Gastroesophageal sphincter (tissue), 4 donors: ENCODE measurements around the gene BORCS5. TPM values are rescaled to one million over a fixed set of nuclear protein-coding genes. Genes with fewer than 3 reads are reported as not detected.

ENCODE experiments used
- ATAC-seq: fragments of 150-250 bp; one replicate; pipeline ENCODE4 v1.9.1; 2016; ENCODE audit warnings: mild to moderate bottlenecking, moderate library complexity
- H3K27ac ChIP-seq, 4 donors: fragments of 200-600 bp; sonication (generic) in 3 of 4; 1 replicate in 3 of 4; 2 replicates in 1 of 4; pipeline ENCODE4 v1.5.1; 2016 to 2019
- H3K27me3 ChIP-seq: fragments of 200-600 bp; sonication (generic); one replicate; pipeline ENCODE4 v1.5.1; 2019
- H3K36me3 ChIP-seq, 2 donors: fragments of 200-600 bp; sonication (generic); one replicate each; pipeline ENCODE4 v1.5.1; 2019; ENCODE audit warnings: control low read depth in 1 of 2
- H3K4me1 ChIP-seq, 3 donors: fragments of 200-600 bp; sonication (generic); 1 replicate in 2 of 3; 2 replicates in 1 of 3; pipeline ENCODE4 v1.5.1; 2016 to 2019; ENCODE audit warnings: control low read depth in 2 of 3
- H3K4me3 ChIP-seq, 2 donors: fragments of 200-600 bp; sonication (generic); one replicate each; pipeline ENCODE4 v1.5.1; 2019; ENCODE audit warnings: mild to moderate bottlenecking in 1 of 2, moderate library complexity in 1 of 2
- H3K9me3 ChIP-seq, 3 donors: fragments of 200-600 bp; sonication (generic); one replicate each; pipeline ENCODE4 v1.5.1; 2017 to 2019; ENCODE audit warnings: control low read depth in 2 of 3
- CTCF ChIP-seq, 4 experiments: fragments of 200-600 bp in 2 of 4; fragments of 450-650 bp in 2 of 4; sonication (generic) in 1 of 4; IDR thresholded peaks; one replicate each; pipeline ENCODE4 v1.5.1; 2017 to 2019; ENCODE audit warnings: antibody characterized with exemption in 4 of 4, mild to moderate bottlenecking in 2 of 4, moderate library complexity in 2 of 4
- EP300 ChIP-seq: sonication (generic); formaldehyde crosslinking; IDR thresholded peaks from one replicate; pipeline ENCODE4 v1.6.1; 2017; ENCODE audit warnings: antibody characterized with exemption, mild to moderate bottlenecking
- POLR2A ChIP-seq, 2 donors: fragments of 450-650 bp; IDR thresholded peaks; one replicate each; pipeline ENCODE4 v1.6.1; 2017; ENCODE audit warnings: antibody characterized with exemption in 2 of 2, mild to moderate bottlenecking in 2 of 2, moderate library complexity in 1 of 2
- POLR2AphosphoS5 ChIP-seq: sonication (generic); formaldehyde crosslinking; IDR thresholded peaks from one replicate; pipeline ENCODE4 v1.6.1; 2017; ENCODE audit warnings: antibody characterized with exemption
- WGBS, 2 donors: methylation state at CpG; one replicate each; pipeline ENCODE4 v1.1.5; 2018; ENCODE audit warnings: low coverage in 1 of 2; 5-methylcytosine and 5-hydroxymethylcytosine counted together
- total RNA-seq, 4 donors: library from RNA; depleted of rRNA; stranded (reverse); fragments of >200 nt; gene quantifications; one replicate each; pipeline ENCODE4 v1.1.0, GENCODE V29; 2016

BORCS5 gene
- total RNA-seq, 4 donors from 2014 or later: 10.5 to 29.1 (median 19.0) TPM

GRCh38 chr12:12323591-12323990, 33.3 kb upstream of the BORCS5 start:
- ATAC-seq: no peak
- H3K27me3 ChIP-seq: no peaks in the 10 kb centered on the region
- H3K4me1 ChIP-seq: peaks cover 0 to 9% (median 0%) of the 10 kb centered on the region in 3 donors
- H3K9me3 ChIP-seq: no peaks in the 10 kb centered on the region
- 79 to 88% methylated on average over 5 to 9 of the region's 9 CpGs for WGBS, 2 donors
- TF ChIP-seq EP300 (no peak), CTCF (IDR thresholded peaks at IDR 0.05) (no peak), POLR2A (IDR thresholded peaks at IDR 0.05) (no peak), POLR2AphosphoS5 (no peak)
- no peaks in the 10 kb centered on the region for H3K36me3 ChIP-seq
- no peak overlapping the region for H3K4me3 ChIP-seq
- no peak overlapping the region for H3K27ac ChIP-seq

GRCh38 chr12:12326262-12326661, 30.6 kb upstream of the BORCS5 start:
- Histone ChIP-seq H3K36me3 (peaks cover 0 to 14% of the 10 kb centered on the region in 2 donors), H3K27me3 (no peaks in the 10 kb centered on the region), H3K4me3 (no peak overlapping the region), H3K9me3 (no peaks in the 10 kb centered on the region), H3K4me1 (no peaks in the 10 kb centered on the region), H3K27ac (no peak overlapping the region)
- ATAC-seq: no peak
- WGBS, 2 donors: 92 to 93% methylated on average over 2 to 3 of the region's 3 CpGs
- no peak for TF ChIP-seq POLR2A (IDR thresholded peaks at IDR 0.05)

- no peak overlapping the region for H3K27ac ChIP-seq
- ATAC-seq: peak; percentile 34
- 0% methylated on average over 1 of the region's 1 CpG for WGBS, 2 donors
These were observed 29.1 kb upstream of the BORCS5 start for GRCh38 chr12:12327802-12328201.

GRCh38 chr12:12331244-12331771, 25.6 kb upstream of the BORCS5 start:
- TF ChIP-seq EP300 (no peak), POLR2A (IDR thresholded peaks at IDR 0.05) (no peak), POLR2AphosphoS5 (no peak), CTCF (IDR thresholded peaks at IDR 0.05) (no peak)
- no peak for ATAC-seq
- Histone ChIP-seq H3K4me3 (no peak overlapping the region), H3K27me3 (no peaks in the 10 kb centered on the region), H3K9me3 (no peaks in the 10 kb centered on the region), H3K4me1 (peaks cover 0 to 16% (median 0%) of the 10 kb centered on the region in 3 donors), H3K27ac (no peak overlapping the region), H3K36me3 (peaks cover 0 to 25% of the 10 kb centered on the region in 2 donors)
- WGBS, 2 donors: 70 to 86% methylated on average over 7 of the region's 7 CpGs

More at GRCh38 chr12:12327802-12328201, 29.1 kb upstream of the BORCS5 start:
- Histone ChIP-seq H3K36me3 (peaks cover 0 to 20% of the 10 kb centered on the region in 2 donors), H3K4me3 (no peak overlapping the region), H3K4me1 (no peaks in the 10 kb centered on the region), H3K9me3 (no peaks in the 10 kb centered on the region), H3K27me3 (no peaks in the 10 kb centered on the region)
- TF ChIP-seq CTCF (IDR thresholded peaks at IDR 0.05) (peak; percentile 48 to 70 (median 64)), EP300 (no peak)

DNA sequence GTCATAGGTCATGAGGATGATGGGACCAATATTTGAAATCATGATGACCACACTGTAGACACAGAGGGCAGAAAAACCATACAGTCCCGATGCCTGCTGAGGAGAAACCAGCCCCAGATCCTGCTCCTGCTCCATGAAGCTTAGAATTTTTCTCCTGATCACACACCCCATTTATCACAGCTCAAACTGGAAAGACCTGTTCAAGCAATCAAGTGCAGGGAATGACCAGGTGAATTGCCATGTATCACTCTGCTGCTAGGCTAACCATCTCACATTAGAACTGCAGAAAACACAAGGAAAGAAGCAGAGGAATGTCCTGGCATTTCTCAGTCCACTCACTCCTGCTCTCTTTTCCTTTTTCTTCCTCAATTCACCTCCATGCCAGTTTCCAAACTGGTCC, 25.0 kb upstream of the BORCS5 start:
- no peak overlapping the region for H3K4me3 ChIP-seq
- no peak overlapping the region for H3K27ac ChIP-seq
- peaks cover 0 to 16% (median 0%) of the 10 kb centered on the region in 3 donors for H3K4me1 ChIP-seq
- no peak for ATAC-seq
- no peaks in the 10 kb centered on the region for H3K9me3 ChIP-seq
- H3K27me3 ChIP-seq: no peaks in the 10 kb centered on the region
- TF ChIP-seq EP300 (no peak), CTCF (IDR thresholded peaks at IDR 0.05) (no peak), POLR2AphosphoS5 (no peak), POLR2A (IDR thresholded peaks at IDR 0.05) (no peak)
- 63 to 82% methylated on average over 1 of the region's 1 CpG for WGBS, 2 donors
- H3K36me3 ChIP-seq: peaks cover 0 to 31% of the 10 kb centered on the region in 2 donors
